Measurements from ENCODE around the gene MBL2.

- TF ChIP-seq CTCF (IDR thresholded peaks at IDR 0.05) (peak in 2 of 3 donors; percentile 55 to 70), POLR2A (IDR thresholded peaks at IDR 0.05) (no peak), POLR2AphosphoS5 (IDR thresholded peaks at IDR 0.05) (no peak)
Measured at GRCh38 chr10:52779541-52780390, 7.2 kb upstream of the MBL2 start.
